Right atrium auricular region (tissue), 2 donors: ENCODE results near the gene GUCA1C. TPM values are rescaled to one million over a fixed set of nuclear protein-coding genes. Genes with fewer than 3 reads are reported as not detected.

Experiments used
- DNase-seq: peaks from one replicate; pipeline ENCODE4 v3.0.0-alpha.2; 2019; ENCODE audit warnings: low spot score
- H3K27ac ChIP-seq, 2 donors: fragments of 200-600 bp; sonication (generic); 1 replicate in 1 of 2; 2 replicates in 1 of 2; pipeline ENCODE4 v1.5.1; 2016 to 2019
- H3K27me3 ChIP-seq, 2 donors: fragments of 200-600 bp; sonication (generic); one replicate each; pipeline versions ENCODE4 v1.5.1 to v1.6.0; 2017 to 2019
- H3K36me3 ChIP-seq: fragments of 200-600 bp; sonication (generic); one replicate; pipeline ENCODE4 v1.5.1; 2016
- H3K4me1 ChIP-seq, 2 donors: fragments of 200-600 bp; sonication (generic); one replicate each; pipeline versions ENCODE4 v1.5.1 to v1.6.0; 2017 to 2019
- H3K4me3 ChIP-seq, 2 donors: fragments of 200-600 bp; sonication (generic); 1 replicate in 1 of 2; 2 replicates in 1 of 2; pipeline ENCODE4 v1.5.1; 2017 to 2019; ENCODE audit warnings: mild to moderate bottlenecking in 1 of 2, moderate library complexity in 1 of 2
- H3K9me3 ChIP-seq, 2 donors: fragments of 200-600 bp; sonication (generic); one replicate each; pipeline ENCODE4 v1.5.1; 2019
- CTCF ChIP-seq, 2 donors: fragments of 200-600 bp; sonication (generic); IDR thresholded peaks; one replicate each; pipeline ENCODE4 v1.5.1; 2019; ENCODE audit warnings: antibody characterized with exemption in 2 of 2
- total RNA-seq, 2 donors: library from RNA; depleted of rRNA; stranded (reverse); fragments of >200 nt; gene quantifications; one replicate each; pipeline ENCODE4 v1.1.0, GENCODE V29; 2016

Gene GUCA1C
- total RNA-seq, 2 donors from 2014 or later = not detected

- H3K9me3 ChIP-seq = no peaks in the 10 kb centered on the region
- TF ChIP-seq CTCF (IDR thresholded peaks at IDR 0.05) = no peak
- H3K36me3 ChIP-seq = no peaks in the 10 kb centered on the region
These were observed 18.8 kb upstream of the GUCA1C start for GRCh38 chr3:108972482-108972881.

GRCh38 chr3:108970561-108970960 is 16.9 kb upstream of the GUCA1C start:
- no peaks in the 10 kb centered on the region for H3K27me3 ChIP-seq
- no peaks in the 10 kb centered on the region for H3K9me3 ChIP-seq
- H3K4me1 ChIP-seq = no peaks in the 10 kb centered on the region
- H3K4me3 ChIP-seq = no peak overlapping the region
- no peaks in the 10 kb centered on the region for H3K36me3 ChIP-seq
- DNase-seq = no peak
- TF ChIP-seq CTCF (IDR thresholded peaks at IDR 0.05) = no peak
- no peak overlapping the region for H3K27ac ChIP-seq

More at GRCh38 chr3:108972482-108972881, 18.8 kb upstream of the GUCA1C start:
- H3K27me3 ChIP-seq = no peaks in the 10 kb centered on the region
- H3K4me1 ChIP-seq = no peaks in the 10 kb centered on the region
- no peak for DNase-seq
- no peak overlapping the region for H3K27ac ChIP-seq
- H3K4me3 ChIP-seq = no peak overlapping the region

GRCh38 chr3:108966773-108967172 is 13.1 kb upstream of the GUCA1C start:
- no peaks in the 10 kb centered on the region for H3K36me3 ChIP-seq
- no peaks in the 10 kb centered on the region for H3K27me3 ChIP-seq
- H3K4me3 ChIP-seq = no peak overlapping the region
- no peaks in the 10 kb centered on the region for H3K9me3 ChIP-seq
- no peak for DNase-seq
- H3K4me1 ChIP-seq = no peaks in the 10 kb centered on the region
- no peak for TF ChIP-seq CTCF (IDR thresholded peaks at IDR 0.05)
- H3K27ac ChIP-seq = no peak overlapping the region

GRCh38 chr3:108959017-108959416 is 5.3 kb upstream of the GUCA1C start:
- Histone ChIP-seq H3K4me3 (no peak overlapping the region), H3K27me3 (no peaks in the 10 kb centered on the region), H3K4me1 (no peaks in the 10 kb centered on the region), H3K27ac (no peak overlapping the region), H3K9me3 (no peaks in the 10 kb centered on the region), H3K36me3 (no peaks in the 10 kb centered on the region)
- DNase-seq = no peak
- no peak for TF ChIP-seq CTCF (IDR thresholded peaks at IDR 0.05)

- no peak for TF ChIP-seq CTCF (IDR thresholded peaks at IDR 0.05)
- Histone ChIP-seq H3K27ac (no peak overlapping the region), H3K36me3 (no peaks in the 10 kb centered on the region), H3K4me1 (no peaks in the 10 kb centered on the region), H3K4me3 (no peak overlapping the region), H3K9me3 (no peaks in the 10 kb centered on the region), H3K27me3 (no peaks in the 10 kb centered on the region)
- no peak for DNase-seq
These were observed 469 bp downstream of the GUCA1C start for GRCh38 chr3:108953210-108953609.

GRCh38 chr3:108951820-108952501 is 1.7 kb downstream of the GUCA1C start:
- no peak for DNase-seq
- TF ChIP-seq CTCF (IDR thresholded peaks at IDR 0.05) = no peak
- no peak overlapping the region for H3K27ac ChIP-seq
- no peak overlapping the region for H3K4me3 ChIP-seq
- no peaks in the 10 kb centered on the region for H3K27me3 ChIP-seq
- no peaks in the 10 kb centered on the region for H3K9me3 ChIP-seq
- no peaks in the 10 kb centered on the region for H3K36me3 ChIP-seq
- H3K4me1 ChIP-seq = no peaks in the 10 kb centered on the region
